Activated T-helper 9 cell treated with anti-CD3 and anti-CD28 coated beads, Interleukin-2, amount 50 U/mL, for 16 hours (primary cell): Measurements from ENCODE around the gene DIP2C.

Experiments
- DNase-seq: peaks from one replicate; pipeline ENCODE4 v3.0.0-alpha.2; 2020; ENCODE audit warnings: low read depth

The DIP2C gene

DNA sequence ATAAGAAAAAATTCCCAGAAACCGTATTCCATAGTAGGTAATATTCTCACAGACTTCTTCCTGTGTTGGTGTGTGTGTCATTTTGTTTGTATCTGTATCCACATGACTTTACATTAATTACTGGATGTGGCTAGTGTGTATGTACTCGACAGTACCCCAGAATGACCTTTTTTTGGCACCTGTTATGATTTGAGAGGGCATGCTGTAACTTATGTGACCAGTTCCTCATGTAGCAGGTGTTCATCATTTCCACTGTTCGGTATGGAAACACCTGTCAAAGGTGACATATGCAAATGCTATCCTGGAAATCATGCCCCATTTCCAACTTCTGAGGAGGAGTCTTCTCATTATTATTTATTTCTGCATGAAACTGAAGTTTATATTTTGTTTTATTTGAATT is 464.9 kb downstream of the DIP2C start:
- no peak for DNase-seq
